NCI-H1092 (cell line): Measurements from ENCODE around the gene CEP112.

Experiments used
- DNase-seq: peaks from one replicate; lab custom pipeline; 2025; lab: John Stamatoyannopoulos, UW

CEP112 gene

DNA sequence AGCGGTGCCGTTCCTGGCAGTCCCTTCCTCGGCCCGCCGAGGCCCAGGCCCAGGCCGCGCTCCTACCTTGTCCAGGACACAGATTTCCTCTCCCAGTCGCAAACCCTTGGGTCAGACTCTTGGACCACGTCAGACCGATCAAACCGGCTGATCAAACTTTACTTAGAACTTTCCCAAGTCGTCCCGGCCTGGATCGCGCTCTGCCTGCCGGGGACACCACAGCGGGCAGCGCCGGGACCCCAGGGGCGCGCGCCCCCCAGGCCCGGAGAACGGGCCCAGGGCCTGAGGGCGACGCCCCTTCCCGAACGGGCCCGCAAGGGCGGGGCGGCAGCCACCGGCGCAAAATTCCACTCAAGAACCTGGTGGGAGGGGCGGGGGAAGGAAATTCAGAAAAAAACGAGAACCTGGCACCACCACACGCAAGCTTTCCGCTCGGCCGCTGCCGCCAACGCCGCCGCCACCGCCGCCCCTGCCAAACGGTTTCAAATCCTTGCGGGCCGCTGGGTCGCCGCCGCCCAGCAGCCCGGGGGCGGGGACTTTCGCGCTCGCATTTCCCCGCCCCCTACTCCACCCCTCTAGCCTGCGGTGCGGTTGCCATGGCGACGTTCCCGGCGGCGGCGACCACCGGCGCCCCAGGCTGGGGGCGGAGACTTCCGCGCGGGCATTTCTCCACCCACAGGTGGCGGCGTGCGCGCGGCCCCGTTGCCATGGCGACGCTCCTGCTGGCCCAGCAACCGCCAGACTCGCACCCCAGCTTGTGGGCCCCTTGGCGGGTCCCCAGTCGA lies at the start of gene CEP112:
TSS of gene CEP112 (minus strand) at position 541 of the 785 bp plus-strand sequence.
- peak; percentile 89 for DNase-seq

DNA sequence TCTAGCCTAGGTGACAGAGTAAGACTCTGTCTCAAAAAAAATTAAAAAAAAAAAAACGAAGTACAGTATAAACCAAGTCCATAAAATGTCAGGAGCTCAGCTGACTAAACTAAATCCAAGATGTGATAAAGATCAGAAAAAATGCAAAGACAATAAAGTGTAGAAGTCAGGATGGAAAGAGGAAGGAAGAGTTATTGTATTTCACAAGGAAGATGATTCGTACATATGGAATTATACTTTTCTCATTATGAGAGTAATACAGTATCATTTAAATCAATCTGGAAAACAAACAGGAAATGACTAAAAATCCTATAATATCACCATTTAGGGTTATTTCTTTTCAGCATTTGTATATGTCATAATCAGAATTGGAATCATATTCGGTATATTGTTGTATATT lies 48.7 kb upstream of the CEP112 start:
- DNase-seq = no peak

DNA sequence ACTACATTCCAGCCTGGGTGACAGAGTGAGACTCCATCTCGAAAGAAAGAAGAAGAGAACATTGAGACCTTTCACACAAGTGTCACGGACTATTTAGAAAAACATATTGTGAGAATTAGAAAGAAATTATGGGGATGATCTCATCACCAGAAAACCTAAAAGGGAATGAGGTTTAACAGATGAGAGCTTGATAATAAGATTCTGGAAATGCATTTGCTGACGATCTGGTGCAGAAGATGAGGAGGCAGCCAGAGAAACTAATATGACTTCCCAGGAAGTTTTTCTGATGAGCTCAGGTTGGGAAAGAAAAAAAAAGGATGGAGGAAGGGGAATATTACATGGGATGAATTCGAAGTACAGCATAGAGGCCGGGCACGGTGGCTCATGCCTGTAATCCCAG lies 48.1 kb upstream of the CEP112 start:
- DNase-seq = no peak

DNA sequence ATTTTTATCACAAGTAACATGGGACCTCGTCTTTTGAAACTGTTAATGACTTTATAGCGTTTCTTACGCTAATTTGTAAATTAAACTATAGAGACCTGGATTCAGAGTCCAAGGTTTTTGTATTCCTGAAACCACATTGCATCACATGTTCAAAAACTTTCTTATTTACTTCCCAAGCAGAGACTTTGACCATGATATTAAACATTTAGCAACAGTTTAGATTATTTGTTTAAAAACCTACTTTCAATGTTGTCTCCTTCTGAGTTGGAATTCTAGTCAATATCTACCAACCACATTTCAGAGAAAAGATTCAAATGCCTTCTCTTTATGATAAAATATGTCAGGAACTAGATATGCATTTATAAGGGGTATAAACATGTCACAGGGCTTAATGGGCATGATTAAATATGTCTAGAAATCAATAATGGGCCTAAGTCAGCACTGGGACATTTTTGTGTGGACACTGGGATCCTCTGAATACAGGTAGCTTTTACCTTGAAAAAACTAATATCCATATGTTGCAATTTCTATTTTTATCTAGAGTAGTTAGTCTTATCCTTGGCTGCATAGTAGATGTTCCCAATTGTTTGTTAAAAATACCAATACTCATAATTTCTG lies 43.6 kb upstream of the CEP112 start:
- DNase-seq = no peak

DNA sequence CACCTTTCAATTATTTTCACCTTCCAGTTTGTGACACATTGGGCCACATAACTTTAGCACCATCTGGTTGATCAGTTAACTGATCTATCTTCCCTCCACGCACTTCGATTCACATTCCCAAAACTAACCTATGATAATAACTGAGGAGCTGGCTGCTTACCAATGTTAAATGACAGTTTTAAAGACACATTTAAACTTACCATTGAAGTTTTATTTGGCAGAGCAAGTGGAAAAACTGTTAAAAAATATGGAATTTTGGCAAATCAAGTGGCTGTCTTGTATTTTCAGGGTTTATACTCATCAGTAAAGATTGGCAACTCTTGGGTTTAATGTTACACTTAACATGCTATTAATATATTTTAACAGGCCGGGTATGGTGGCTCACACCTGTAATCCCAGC lies 42.7 kb upstream of the CEP112 start:
- no peak for DNase-seq

DNA sequence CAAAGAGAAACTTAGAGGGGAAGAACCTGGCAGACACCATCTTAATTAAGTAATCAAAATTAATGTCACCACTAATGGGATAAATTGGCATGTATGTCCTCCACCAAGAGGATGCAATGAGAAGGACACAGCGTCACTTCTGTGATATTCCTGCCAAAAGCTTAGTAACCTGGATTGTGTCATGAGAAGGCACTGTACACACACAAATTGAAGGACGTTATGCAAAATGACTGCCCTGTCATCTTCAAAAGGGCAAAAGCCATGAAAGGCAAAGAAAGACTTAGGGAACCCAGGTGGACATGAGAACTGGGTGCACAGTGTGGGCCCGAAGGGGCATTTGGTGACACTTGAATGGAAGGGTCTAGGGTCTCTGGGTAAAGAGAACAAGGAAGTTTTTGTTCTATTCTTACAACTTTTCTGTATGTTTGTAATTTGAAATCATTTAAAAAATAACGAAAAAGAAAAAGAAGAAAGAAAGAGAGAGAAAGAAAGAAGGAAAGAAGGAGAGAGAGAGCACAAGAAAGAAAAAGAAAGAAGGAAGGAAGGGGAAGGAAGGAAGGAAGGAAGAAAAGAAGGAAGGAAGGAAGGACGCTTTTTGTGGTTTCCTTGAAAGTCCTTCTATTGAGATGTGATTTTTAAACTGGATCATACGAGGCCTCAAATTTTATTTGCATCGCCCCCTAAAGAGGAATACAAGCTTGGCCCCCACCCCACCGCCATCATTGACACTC lies 41.3 kb upstream of the CEP112 start:
- DNase-seq = no peak

DNA sequence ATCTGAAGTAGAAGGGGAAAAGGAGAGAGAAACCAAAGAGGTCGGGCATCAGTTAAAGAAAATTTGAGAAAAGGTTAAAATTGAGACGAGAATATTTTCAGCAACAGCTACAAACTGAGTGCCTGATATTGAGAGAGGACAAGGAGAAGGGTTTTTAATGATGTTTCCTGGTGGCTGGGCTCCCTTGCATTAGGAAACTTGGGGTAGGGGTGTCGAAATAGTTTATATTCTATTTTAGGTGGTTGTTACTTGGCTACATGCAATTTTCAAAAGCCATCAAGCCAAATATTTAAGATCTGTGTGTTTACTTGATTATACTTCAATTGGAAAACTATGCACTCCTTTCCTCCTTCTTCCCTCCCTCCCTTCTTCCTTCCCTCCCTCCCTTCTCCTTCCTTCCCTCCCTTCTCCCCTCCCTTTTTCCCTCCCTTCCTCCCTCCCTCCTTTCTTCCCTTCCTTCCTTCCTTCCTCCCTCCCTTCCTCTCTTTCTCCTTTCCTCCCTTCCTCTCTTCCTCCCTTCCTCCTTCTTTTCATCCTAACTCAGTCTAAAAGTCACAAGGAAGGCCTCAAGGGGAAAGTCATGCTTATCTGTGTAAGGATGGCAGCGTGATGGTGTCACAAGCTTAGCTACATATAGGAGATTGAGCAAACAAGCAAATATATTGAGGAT lies 39.1 kb upstream of the CEP112 start:
- DNase-seq = no peak

DNA sequence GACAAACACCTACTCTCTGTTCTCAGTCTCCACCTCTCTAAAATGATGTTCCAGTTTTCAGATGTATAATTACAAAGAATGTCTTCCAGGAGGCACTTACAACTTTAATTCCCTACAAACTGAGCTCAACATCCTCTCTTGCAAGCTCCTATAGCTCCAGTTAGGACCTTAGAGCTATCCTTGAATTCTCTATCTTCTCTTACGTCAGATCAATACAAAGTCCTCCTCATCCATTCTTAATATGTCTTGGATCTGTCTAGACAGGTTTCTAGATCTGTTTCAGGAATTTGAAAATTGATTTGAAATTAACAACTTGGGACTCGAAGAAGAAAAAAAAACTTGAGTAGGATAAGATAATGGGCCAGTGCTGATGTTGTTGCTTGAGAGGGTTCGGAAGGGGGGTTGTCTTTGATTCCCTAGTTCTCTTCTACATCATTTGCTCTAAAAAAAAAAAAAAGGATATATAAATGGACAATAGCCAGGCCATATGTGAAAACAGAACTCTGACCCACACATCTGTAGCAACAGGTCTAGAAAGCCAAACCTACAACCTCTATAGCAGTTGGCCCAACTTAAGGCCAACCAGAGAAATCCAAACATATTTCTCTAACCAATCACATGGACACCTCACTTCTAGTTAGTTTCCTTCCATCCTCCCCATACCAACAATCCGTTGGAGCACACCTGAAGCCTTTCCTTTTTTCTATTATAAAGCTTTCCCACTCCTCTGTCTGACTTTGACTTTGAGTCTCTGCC lies 38.0 kb upstream of the CEP112 start:
- DNase-seq = no peak

DNA sequence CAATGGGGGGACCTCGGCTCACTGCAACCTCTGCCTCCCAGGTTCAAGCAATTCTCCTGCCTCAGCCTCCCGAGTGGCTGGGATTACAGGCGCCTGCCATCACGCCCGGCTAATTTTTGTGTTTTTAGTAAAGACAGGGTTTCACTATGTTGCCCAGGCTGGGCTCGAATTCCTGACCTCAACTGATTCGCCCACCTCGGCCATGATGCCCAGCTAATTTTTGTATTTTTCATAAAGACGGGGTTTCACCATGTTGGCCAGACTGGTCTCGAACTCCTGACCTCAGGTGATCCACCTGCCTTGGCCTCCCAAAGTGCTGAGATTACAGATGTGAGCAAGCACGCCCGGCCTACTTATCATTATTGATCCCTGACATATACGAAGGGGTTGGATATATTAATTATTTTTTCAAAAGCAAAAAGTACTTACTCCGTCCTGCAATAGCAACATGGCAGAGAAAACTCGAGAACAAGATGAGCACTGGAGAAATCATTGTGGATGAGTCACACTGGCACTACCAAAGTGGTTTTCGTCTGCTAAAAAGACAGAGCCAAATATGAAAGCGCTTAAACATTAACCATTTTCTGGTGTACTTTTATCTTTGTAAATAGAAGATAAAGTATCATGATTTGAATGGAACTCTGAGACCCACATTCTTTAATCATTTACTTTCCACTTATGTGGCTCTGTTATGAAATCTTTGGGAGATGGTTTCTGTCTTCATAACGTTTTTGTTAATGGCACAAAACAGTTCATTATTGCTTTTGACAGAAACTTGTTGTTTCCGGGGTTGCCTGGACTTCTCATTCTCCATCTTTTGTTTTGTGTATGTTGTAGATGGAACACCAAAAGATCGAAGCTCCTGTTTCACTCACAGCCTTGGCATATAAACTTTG lies 37.2 kb upstream of the CEP112 start, which contains the start of gene APOH:
TSS of gene APOH (minus strand) at position 529 of the 896 bp plus-strand sequence. CDS start at position 493, 36 bp downstream.
- no peak for DNase-seq

DNA sequence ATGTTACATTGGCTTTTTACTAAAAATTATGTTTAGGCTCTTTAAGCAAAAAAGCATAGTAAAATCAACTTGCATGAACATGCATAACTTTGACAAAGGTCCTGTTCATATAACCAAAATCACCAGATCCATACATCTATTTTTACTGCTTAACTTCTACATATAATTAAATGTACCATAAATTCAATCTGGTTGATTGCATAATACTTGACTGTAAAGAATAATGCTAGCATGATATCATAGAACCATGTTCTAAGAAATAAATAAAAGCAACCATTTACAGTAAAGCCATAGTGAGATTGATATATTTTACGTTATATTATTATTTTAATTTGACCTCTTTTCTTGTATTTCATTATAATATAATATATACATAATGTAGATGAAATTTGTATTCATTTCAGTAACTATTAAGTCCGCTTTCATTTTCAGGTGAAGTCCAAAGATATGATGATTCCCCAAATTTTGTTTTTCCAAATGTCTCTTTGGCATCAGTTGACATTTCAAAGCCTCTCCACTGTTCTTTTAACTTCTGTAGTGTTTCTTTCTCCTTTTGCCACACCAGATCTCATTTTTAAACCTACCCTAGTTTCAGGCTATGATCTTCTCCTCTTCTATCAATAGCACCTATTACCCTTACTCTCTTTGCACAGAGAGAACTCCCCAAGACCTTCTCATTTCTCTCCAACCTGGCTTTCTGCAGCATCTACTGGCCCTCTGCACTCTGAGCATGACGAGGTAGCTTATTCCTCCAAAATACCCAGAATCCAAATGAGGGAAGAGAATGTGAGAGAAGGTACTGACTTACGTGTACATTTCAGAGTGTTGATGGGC lies 35.5 kb upstream of the CEP112 start:
- DNase-seq = no peak

DNA sequence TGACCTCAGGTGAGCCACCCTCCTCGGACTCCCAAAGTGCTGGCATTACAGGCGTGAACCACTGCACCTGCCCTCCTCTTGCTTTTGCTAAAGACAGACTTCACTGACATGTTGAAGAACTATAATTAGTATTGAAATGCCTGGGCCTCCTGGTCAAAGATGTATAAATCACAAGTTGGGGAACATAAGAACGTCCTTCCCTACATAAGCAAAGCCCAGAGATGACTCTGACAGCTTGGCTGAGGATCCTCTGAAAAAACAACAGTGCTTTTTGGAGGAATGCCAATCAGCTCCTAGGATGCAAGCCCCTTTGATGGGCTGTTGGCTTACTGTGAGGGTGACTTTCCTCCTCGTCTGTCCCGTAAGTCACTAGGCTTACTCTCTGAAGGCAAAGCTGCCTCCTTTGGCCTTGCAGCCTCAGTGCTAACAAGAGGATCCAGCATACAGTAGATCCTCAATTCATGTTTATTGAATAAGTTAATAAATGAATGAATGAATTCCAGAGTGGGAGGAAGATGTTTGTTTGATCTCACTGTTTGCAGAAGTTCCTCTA lies 30.9 kb upstream of the CEP112 start:
- DNase-seq = no peak

DNA sequence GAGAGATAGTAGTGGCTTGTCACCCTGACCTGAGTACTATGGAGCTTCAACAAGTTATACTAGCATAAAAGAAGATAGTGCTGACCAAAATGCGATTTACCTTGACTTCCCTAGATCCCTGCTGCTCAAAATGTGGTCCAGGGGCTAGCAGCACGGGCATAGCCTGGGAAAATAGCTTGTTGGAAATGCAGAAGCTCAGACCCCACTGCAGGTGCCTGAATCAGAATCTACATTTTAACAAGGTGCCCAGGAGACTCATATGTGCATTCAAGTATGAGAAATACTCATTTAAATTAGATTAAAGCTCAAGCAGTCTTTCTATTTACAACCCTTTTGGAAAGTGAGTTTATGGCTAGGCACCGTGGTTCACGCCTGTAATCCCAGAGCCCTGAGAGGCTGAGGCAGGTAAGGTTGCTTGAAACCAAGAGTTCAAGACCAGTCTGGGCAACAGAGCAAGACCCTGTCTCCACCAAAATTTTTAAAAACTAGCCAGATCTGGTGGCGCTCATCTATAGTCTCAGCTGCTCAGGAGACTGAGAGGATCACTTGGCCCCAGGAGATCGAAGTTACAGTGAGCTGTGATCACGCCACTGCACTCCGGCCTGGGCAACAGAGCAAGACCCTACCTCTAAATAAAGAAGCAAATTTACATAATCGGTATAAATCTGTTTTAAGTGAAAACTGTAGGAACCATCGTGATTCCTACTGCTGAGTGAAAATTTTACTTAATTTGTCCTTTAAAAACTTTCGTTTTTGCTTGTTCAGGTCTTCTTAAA lies 30.0 kb upstream of the CEP112 start:
- no peak for DNase-seq

DNA sequence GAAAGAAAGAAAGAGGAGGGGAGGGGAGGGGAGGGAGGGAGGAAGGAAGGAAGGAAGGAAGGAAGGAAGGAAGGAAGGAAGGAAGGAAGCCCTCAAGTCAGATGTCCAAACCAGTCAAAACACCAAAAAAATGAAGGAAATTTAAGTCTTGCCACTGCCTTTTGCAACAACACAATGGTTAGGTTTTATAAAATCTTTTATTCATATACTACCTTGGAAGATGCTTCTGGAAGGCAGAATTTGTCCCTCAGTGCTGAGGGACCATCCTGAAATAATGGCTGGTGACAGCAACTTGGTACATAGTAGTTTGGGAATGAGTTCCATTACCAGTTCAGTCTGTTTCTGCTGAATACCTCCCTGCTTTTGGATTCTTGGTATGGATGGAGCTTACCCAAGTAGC lies 29.4 kb upstream of the CEP112 start:
- no peak for DNase-seq

DNA sequence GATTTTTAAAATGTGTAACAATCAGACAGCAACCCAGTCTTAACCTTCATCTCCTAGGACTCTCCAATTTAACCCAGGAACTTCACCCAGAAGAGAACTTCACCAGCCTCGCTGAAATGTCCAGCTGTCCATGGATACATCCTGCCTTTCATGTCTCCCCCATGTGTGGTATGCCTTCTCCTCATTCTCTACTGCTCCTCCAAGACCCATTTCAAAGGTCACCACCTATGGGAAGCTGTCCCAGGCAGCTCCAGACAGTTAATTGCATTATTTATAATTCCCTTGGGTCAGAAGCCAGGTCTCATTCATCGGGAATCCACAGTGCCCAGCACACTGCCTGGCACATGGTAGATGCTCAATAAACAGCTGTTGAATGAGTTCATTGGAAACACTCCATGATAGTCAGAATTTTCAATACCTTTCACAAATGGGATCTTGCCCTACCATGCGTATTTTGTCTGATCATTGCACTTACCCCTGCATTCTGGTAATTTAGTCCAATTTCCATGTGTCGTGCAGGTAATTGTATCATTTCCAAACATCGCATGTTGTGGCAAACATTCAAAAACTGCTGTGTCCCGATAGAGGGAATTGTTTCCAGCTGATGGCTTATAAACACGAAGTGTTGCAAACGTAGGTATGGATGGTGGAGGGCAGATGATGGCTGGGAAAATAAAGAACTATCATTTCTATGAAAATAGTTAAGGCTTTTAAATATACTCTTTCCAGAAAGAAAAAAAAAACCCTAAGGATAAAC lies 28.3 kb upstream of the CEP112 start:
- no peak for DNase-seq

DNA sequence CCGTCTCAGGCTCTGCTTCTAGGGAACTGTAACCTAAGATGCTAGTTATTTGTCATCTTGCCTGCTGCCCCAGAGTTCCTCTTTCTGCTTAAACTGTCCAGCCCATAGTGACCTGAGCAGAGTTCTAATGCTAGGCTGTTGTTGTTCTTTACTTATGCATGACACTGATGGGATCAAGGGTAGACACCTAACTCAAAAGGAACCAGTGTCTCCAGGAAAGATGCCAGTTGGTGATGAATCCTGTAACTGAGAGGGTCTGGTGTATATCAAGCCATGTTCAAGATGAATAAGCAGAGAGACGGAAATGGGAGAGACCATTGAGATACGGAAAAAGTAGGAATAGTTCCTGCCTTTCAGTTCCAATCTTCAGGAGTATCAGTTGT lies 23.6 kb upstream of the CEP112 start:
- no peak for DNase-seq

DNA sequence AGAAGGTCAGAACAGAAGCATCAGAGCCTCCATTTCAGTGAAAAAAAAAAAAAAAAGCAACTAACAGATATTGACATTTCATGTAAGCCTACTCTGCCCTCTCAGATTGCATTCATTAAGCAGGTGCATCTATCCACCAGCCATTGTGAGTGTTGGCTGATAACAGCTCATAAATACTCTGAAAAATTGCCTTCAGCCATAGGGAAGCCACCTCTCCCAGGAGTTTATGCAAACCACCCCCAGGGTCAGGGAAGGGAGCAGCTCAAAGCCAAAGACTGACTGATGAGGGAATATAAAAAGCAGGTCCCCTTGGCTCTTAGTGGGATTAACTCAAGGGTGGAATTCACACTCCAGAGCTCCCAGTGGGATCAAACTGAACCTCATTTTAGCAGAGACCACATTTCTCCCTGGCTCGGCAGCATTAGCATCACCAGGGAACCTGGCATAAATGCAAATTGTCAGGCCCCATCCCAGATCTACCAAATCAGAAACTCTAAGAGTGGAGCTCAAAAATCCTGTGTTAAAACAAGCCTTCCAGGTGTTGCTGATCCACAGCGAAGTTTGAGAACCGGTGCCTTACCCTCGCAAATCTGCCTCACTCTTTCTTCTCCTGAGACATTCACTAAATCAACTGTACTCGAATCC lies 23.1 kb upstream of the CEP112 start:
- peak; percentile 70 for DNase-seq

DNA sequence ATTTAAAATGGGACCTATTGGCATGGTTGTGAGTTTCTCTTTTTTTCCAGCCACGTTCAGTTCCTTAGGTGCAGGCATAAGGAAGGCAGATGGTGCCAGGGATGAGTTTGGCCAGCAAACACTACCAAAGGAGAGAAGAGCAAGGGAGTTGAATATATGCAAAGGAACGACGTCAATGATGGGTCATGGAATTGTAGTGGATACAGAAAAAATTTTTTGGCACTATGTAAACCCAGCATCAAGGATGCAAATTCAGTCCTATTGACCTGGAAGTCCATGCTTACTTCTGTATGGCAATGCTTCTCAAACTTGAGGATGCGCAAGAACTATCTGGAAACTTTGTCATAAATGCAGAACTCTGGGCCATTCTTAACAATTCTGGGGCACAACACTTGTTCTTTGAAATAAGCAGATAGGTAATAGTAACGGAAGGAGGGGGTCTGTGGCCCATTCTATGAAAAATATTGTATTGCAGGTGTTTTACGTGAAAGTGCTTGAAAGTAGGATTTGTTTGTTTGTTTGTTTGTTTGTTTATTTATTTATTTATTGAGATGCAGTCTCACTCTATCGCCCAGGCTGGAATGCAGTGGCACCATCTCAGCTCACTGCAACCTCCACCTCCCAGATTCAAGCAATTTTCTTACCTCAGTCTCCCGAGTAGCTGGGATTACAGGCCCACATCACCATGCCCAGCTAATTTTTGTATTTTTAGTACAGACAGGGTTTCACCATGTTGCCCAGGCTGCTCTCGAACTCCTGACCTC lies 19.3 kb upstream of the CEP112 start:
- DNase-seq = no peak
